Measurements from ENCODE around the gene MIA2. TPM values are rescaled to one million over a fixed set of nuclear protein-coding genes. Genes with fewer than 3 reads are reported as not detected.
"Not testable (repeated sequence)": the region's sequence is repeated elsewhere in the genome, so short reads cannot be mapped to it uniquely, and the experiment has no call there.

MIA2 gene
- total and polyA plus RNA-seq, 2 donors from 2014 or later = 63.2 to 65.6 TPM

- intact Hi-C loops (cut with DNase I) = no loop called here
- Histone ChIP-seq H3K9ac (ENCODE audit: low read length in 3 of 3) (no peak overlapping the region), H3K4me1 (ENCODE audit: control insufficient read depth in 2 of 3, insufficient read depth in 2 of 3, low read depth in 1 of 3, low read length in 3 of 3) (no peaks in the 10 kb centered on the region), H3K36me3 (ENCODE audit: control insufficient read depth in 2 of 3, insufficient read depth in 3 of 3, low read length in 3 of 3) (peaks cover 0 to 8% (median 0%) of the 10 kb centered on the region in 3 donors), H3K4me3 (ENCODE audit: low read length in 3 of 3) (no peak overlapping the region), H3K27ac (ENCODE audit: low read depth in 2 of 2, low read length in 2 of 2) (no peak overlapping the region), H3K27me3 (ENCODE audit: control insufficient read depth, insufficient read depth, low read length) (no peaks in the 10 kb centered on the region), H3K9me3 (ENCODE audit: control insufficient read depth in 2 of 3, insufficient read depth in 1 of 3, low read length in 3 of 3) (no peaks in the 10 kb centered on the region)
- TF ChIP-seq CTCF (IDR thresholded peaks at IDR 0.05; ENCODE audit: borderline replicate concordance, extremely low read depth, insufficient read depth) = no peak
- FAIRE-seq (no peak), DNase-seq (no peak)
Observed at GRCh38 chr14:39186941-39187525, 46.7 kb upstream of the MIA2 start.

GRCh38 chr14:39203659-39204606 lies 29.8 kb upstream of the MIA2 start:
- FAIRE-seq = no peak
- no peaks in the 10 kb centered on the region for H3K4me1 ChIP-seq (ENCODE audit: control insufficient read depth in 2 of 3, insufficient read depth in 2 of 3, low read depth in 1 of 3, low read length in 3 of 3)
- H3K27me3 ChIP-seq (ENCODE audit: control insufficient read depth, insufficient read depth, low read length) = no peaks in the 10 kb centered on the region
- no peak for DNase-seq
- H3K36me3 ChIP-seq (ENCODE audit: control insufficient read depth in 2 of 3, insufficient read depth in 3 of 3, low read length in 3 of 3) = no peaks in the 10 kb centered on the region
- intact Hi-C loops (cut with DNase I) = no loop called here
- H3K9ac ChIP-seq (ENCODE audit: low read length in 3 of 3) = no peak overlapping the region
- no peak overlapping the region for H3K27ac ChIP-seq (ENCODE audit: low read depth in 2 of 2, low read length in 2 of 2)
- H3K9me3 ChIP-seq (ENCODE audit: control insufficient read depth in 2 of 3, insufficient read depth in 1 of 3, low read length in 3 of 3) = no peaks in the 10 kb centered on the region
- H3K4me3 ChIP-seq (ENCODE audit: low read length in 3 of 3) = no peak overlapping the region
- no peak for TF ChIP-seq CTCF (IDR thresholded peaks at IDR 0.05; ENCODE audit: borderline replicate concordance, extremely low read depth, insufficient read depth)

GRCh38 chr14:39207430-39207829 lies 26.3 kb upstream of the MIA2 start:
- intact Hi-C loops (cut with DNase I); H3K27me3 ChIP-seq (ENCODE audit: control insufficient read depth, insufficient read depth, low read length); H3K4me3 ChIP-seq (ENCODE audit: low read length in 3 of 3); H3K4me1 ChIP-seq (ENCODE audit: control insufficient read depth in 2 of 3, insufficient read depth in 2 of 3, low read depth in 1 of 3, low read length in 3 of 3); H3K9me3 ChIP-seq (ENCODE audit: control insufficient read depth in 2 of 3, insufficient read depth in 1 of 3, low read length in 3 of 3); FAIRE-seq; H3K36me3 ChIP-seq (ENCODE audit: control insufficient read depth in 2 of 3, insufficient read depth in 3 of 3, low read length in 3 of 3); DNase-seq; H3K9ac ChIP-seq (ENCODE audit: low read length in 3 of 3); H3K27ac ChIP-seq (ENCODE audit: low read depth in 2 of 2, low read length in 2 of 2): not testable (repeated sequence)

- Histone ChIP-seq H3K9me3 (ENCODE audit: control insufficient read depth in 2 of 3, insufficient read depth in 1 of 3, low read length in 3 of 3) (no peaks in the 10 kb centered on the region), H3K27me3 (ENCODE audit: control insufficient read depth, insufficient read depth, low read length) (no peaks in the 10 kb centered on the region), H3K36me3 (ENCODE audit: control insufficient read depth in 2 of 3, insufficient read depth in 3 of 3, low read length in 3 of 3) (no peaks in the 10 kb centered on the region), H3K4me3 (ENCODE audit: low read length in 3 of 3) (no peak overlapping the region), H3K4me1 (ENCODE audit: control insufficient read depth in 2 of 3, insufficient read depth in 2 of 3, low read depth in 1 of 3, low read length in 3 of 3) (no peaks in the 10 kb centered on the region), H3K9ac (ENCODE audit: low read length in 3 of 3) (no peak overlapping the region), H3K27ac (ENCODE audit: low read depth in 2 of 2, low read length in 2 of 2) (no peak overlapping the region)
- no peak for TF ChIP-seq CTCF (IDR thresholded peaks at IDR 0.05; ENCODE audit: borderline replicate concordance, extremely low read depth, insufficient read depth)
- no peak for DNase-seq
- intact Hi-C loops (cut with DNase I) = no loop called here
- FAIRE-seq = no peak
Observed at GRCh38 chr14:39211109-39211741, 22.5 kb upstream of the MIA2 start.

Data from kidney (tissue), 14 donors.